HG03280 (cell line): ENCODE data around the gene CUEDC2.

ENCODE experiments used
- ATAC-seq: cut with Tn5 transposase; IDR thresholded peaks from one replicate; pipeline ENCODE4 v1.9.1; 2021; ENCODE audit warnings: mild to moderate bottlenecking, moderate library complexity; ENCODE audit not compliant: unreplicated experiment

The CUEDC2 gene

DNA sequence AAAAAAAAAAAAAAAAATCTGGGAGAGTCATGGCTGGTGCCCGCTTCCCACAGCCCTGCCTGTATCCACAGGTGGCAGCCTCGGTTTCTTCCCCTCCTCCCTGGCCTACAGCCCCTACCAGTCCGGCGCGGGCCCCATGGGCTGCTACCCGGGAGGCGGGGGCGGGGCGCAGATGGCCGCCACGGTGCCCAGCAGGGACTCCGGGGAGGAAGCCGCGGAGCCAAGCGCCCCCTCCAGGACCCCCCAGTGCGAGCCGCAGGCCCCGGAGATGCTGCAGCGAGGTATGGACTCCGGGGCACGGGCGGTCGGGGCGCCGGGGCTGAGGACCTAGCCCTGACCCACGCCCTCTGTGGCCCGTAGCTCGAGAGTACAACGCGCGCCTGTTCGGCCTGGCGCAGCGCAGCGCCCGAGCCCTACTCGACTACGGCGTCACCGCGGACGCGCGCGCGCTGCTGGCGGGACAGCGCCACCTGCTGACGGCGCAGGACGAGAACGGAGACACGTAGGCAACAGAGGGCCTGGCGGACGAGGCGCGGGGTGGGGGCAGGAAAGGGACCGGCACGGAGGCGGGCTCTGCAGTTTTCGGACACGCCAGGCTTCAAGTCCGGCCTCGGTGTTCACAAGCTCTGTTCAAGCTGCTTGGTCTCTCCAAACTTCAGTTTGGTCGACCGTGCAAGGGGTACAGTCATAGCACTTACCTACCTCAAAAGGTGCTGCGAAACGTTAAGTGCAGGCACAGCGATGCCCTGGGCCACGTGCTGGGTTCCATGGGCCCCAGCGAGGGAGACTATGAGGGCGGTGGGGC lies 33.0 kb downstream of the CUEDC2 start:
- ATAC-seq, result peak; percentile 43

DNA sequence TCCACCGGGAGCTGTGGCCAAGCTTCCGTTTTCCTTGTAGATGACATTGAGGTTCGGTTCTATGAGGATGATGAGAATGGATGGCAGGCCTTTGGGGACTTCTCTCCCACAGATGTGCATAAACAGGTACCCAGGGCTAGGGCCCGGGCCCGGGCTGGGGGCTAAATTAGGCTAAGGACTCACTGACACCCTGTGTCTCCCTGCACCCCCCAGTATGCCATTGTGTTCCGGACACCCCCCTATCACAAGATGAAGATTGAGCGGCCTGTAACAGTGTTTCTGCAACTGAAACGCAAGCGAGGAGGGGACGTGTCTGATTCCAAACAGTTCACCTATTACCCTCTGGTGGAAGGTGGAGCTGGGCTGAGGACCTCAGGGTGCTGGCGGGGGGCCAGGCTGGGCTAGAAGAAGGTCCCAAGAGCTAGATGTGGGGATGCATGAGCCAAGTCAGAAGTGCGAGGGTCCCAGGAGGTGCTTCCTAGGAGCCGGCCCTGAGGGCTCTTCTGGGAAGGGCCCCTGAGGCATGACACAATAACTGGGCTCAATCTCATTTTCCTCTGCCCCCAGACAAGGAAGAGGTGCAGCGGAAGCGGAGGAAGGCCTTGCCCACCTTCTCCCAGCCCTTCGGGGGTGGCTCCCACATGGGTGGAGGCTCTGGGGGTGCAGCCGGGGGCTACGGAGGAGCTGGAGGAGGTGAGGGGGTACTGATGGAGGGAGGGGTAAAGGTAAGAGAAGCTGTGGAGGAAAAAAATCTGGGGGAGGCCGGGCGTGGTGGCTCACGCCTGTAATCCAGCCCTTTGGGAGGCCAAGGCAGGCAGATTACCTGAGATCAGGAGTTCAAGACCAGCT lies 34.0 kb downstream of the CUEDC2 start:
- no peak for ATAC-seq

DNA sequence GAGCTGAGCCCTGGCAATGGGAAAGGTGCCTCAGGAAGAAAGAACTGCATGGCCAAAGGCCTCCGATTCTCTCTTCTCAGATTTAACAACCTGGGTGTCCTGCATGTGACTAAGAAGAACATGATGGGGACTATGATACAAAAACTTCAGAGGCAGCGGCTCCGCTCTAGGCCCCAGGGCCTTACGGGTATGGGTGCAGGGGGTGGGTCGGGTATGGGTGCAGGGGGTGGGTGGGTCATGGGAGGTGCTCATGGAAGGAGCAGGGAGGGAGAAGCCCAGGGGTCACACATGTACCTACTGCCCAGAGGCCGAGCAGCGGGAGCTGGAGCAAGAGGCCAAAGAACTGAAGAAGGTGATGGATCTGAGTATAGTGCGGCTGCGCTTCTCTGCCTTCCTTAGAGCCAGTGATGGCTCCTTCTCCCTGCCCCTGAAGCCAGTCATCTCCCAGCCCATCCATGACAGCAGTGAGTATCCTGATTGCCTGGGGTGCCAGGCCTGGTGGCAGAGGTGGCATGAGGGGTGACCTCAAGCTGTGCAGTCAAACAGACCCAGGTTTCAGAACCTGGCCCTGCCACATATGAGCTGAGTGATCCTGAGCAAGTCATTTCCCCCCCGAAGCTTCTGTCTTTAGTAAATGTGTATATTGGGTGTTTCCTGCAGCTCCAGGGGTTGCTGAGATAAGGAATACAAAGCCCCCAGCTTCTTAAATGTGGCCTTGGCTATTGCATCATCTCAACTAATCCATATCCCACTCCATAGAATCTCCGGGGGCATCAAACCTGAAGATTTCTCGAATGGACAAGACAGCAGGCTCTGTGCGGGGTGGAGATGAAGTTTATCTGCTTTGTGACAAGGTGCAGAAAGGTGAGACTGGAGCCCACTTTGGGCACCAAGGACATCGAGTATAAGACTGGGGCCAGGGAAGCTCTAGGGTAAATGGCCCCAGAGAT lies 34.9 kb downstream of the CUEDC2 start:
- ATAC-seq, result no peak

DNA sequence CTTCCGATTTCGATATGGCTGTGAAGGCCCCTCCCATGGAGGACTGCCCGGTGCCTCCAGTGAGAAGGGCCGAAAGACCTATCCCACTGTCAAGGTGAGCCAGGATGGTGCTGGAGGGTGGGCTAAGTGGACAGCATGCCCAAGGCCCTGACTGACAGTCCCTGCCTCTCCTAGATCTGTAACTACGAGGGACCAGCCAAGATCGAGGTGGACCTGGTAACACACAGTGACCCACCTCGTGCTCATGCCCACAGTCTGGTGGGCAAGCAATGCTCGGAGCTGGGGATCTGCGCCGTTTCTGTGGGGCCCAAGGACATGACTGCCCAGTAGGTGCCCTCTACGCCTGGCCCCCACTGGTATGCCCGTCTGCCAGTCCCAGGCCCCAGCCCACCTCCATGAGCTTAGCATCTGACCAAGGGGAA lies 35.6 kb downstream of the CUEDC2 start:
- no peak for ATAC-seq

DNA sequence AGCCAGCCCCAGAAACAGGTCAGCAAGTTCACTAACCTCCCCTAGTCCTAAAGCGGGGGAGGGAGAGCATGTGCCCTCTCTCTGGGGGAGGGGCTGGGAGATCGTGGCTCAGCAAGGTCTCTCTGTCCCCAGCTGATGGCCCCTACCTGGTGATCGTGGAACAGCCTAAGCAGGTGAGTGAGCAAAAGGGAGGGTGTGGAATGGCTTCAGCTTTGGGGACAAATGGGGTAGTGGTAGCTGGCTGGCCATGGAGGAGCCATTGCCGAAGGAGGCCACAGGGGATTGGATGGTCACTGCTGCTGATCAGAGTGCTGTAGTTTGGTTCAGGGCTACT lies 36.1 kb downstream of the CUEDC2 start:
- no peak for ATAC-seq

DNA sequence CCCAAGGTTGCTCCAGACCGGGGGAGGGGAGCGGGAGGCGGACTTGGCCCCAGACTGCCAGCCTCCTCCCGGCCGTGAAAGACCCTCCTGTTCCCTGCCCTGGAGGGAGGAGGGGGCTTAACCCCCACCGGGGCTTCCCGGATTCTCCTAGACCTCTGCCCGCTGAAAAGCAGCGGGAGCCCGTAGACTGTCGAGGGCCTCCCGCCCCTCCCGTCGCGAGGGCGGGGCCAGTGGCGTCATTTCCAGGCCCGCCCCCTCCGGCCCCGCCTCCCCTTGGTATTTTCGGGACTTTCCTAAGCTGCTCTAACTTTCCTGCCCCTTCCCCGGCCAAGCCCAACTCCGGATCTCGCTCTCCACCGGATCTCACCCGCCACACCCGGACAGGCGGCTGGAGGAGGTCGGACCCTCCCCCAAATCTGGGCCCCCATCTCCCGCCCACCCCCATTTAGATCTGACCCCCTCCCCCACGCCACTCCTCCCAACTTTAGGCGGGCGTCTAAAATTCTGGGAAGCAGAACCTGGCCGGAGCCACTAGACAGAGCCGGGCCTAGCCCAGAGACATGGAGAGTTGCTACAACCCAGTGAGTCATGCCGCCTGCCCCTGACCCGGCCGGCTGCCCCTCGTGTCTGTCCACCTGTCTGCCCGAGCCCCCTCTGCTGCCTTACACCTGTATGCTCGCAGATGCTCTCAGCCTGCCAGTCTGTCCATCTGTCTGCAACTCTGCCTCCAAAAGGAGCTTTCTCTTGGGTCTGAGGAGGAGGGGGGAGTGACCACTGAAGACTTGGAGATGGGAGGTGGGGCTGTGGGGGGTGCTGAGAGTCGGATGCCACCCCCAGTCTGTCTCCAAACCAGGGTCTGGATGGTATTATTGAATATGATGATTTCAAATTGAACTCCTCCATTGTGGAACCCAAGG lies 36.7 kb downstream of the CUEDC2 start, which contains the start of gene NFKB2:
TSS of gene NFKB2 (plus strand) at position 306 of the 917 bp plus-strand sequence. CDS start at position 561, 255 bp downstream.
- ATAC-seq, result peak; percentile 25

DNA sequence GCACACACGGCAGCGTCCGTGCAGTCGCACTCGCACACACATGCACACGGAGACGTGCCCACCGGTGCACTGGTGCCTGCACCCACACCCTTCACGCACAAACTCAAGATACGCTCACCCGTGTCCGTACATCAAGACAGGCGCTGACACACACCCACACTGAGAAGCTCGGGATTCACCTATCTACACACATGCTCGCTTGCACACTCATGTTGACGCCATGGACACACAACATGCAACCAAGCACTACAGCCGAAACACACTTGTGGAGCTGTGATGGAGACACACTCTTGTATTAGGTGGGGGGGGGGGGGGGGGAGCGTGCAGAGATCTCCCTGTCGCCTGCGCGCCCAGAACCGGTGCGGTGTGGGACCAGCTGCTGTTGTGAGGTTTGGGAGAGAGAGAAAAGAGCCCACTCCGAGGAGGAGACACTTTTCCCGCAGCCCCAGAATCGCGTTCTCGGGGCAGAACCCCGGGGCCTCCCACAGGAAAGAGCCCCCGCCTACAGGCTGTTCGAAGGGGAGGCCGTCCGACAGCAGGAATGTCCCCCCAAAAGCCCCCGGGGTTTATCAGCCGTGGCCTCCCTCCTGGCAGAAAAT lies 37.5 kb downstream of the CUEDC2 start:
- ATAC-seq, result peak; percentile 0

DNA sequence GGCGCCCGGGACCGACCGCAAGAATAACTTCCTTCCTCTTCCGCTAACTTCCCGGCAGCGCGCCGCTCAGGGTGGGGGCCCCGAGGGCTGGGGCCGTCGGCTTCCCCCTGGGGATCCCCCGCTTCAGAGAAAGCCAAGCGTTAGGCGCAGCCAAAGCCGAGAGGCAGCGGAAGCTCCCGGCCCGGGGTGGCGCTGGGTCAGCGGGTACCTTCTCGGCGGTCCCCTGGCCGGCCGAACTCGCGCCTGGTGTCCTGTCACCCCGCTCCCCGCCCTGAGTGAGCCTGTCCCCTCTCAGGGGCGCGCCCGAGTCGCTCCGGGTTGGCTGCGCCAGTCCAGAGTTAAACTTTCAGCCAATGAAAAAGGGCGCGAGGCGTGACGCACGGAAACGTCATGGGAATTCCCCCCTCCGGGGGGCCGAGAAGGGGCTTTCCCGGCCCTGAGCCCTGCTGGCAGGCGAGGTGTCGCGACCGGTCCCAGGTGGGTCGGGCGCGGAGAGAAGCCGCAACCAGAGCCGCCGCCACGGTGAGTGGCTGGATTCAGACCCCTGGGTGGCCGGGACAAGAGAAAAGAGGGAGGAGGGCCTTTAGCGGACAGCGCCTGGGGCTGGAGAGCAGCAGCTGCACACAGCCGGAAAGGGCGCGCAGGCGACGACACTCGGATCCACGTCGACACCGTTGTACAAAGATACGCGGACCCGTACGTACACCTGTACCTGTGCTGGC lies 38.1 kb downstream of the CUEDC2 start:
- peak; percentile 79 for ATAC-seq

DNA sequence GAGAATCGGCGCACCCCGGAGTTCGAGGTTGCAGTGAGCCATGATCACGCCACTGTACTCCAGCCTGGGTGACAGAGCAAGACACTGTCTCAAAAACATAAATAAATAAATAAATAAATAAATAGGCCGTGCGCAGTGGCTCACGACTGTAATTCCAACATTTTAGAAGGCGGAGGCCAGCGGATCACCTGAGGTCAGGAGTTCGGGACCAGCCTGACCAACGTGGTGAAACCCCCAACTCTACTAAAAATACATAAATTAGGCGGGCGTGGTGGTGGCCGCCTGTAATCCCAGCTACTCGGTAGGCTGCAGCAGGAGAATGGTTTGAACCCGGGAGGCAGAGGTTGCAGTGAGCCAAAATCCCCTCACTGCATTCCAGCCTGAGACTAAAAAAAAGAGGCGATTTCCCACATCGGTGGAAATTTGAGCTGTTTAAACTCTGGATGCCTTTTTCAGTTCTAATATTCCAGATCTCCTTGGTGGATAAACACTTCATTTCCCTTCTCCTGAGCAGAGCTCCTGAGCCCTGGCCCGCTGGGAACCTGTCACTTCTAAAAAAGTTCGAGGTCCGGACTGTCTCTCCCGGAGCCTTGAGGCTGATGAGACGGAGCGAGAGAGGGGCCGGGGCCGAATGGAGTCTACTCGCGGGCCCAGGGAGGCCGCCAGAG lies 38.8 kb downstream of the CUEDC2 start:
- ATAC-seq, result no peak

DNA sequence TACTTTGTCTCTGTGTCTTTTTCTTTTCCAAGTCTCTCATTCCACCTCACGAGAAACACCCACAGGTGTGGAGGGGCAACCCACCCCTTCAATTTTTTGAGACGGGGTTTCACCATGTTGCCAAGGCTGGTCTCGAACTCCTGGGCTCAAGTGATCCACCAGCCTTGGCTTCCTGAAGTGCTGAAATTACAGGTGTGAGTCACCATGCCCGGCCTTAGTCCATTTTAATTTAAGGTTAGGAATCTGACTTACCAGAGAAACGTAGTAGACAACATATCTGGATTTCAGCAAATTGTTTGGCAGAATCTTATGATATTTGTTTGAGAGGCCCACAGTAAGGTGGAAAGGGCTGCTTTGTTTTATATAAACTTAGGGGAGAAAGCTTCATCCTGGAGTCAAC lies 40.1 kb downstream of the CUEDC2 start:
- no peak for ATAC-seq

DNA sequence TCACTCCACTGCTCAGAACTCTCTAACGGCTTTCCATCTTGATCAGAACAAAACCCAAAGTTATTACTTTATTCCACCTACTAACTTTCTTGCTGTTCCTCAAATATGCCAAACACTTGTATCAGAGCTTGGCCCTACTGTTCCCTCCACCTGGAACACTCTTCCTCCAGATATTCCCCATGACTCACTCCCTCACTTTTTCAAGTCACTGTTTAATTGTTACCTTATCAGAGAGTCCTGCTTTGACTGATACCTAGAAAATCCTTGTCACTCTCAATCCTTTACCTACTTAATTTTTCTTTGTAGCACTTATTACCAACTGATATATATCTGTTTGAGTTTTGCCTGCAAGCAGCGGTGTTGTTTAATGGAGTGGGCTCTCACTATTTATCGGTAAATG lies 42.5 kb downstream of the CUEDC2 start:
- no peak for ATAC-seq

DNA sequence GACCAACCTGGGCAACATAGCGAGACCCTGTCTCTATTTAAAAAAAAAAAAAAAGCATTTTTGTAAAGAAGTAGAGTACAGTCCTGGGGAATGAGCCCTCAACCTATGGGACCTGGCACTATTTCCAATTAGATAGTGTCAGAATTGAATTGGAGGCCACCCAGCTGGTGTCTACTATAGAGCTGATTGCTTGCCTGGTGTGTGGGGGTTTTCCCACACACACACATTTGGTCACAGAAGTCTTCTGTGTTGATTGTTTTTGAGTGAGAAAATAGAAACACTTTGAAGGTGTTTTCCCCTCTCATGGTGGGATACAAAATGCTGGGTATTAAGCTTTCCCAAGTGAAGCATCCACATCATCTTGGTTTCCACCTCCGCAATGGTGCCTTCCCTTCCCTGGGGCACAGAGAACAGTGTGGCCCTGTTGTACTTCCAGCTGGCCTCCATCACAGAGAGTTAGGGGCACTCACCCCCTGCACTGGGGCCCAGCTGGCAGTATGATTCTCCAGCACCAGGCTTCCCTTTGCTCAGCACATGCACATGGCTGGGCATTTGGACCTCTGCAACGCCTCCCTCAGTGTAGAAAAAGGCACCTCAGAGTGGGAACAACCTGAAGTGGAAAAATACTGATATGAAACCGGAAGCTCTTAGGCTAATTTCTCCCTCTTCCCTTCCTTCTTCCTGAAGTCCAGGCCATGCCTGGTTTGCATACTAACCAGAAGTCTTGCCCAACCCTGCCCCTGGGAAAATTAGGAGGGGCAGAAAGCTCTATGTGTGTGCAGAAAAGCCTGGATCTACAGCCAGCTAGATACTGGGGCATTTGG lies 47.6 kb downstream of the CUEDC2 start:
- ATAC-seq, result no peak

DNA sequence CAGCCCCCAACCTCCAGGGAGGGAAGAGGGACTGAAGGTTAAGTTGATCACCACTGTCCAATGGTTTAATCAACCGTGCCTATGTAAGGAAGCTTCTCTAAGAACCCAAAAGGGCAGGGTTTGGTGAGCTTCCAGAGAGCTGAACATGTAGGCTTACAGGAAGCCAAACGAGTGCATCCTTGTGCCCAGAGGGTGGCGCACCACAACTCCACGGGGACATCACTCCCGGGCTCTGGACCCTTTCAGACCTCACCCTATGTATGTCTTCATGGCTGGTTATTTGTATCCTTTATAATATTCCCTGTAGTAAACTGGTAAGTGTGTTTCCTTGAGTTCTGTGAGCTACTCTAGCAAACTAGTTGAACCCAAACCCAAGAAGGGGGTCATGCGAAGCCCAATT lies 48.3 kb downstream of the CUEDC2 start:
- no peak for ATAC-seq

DNA sequence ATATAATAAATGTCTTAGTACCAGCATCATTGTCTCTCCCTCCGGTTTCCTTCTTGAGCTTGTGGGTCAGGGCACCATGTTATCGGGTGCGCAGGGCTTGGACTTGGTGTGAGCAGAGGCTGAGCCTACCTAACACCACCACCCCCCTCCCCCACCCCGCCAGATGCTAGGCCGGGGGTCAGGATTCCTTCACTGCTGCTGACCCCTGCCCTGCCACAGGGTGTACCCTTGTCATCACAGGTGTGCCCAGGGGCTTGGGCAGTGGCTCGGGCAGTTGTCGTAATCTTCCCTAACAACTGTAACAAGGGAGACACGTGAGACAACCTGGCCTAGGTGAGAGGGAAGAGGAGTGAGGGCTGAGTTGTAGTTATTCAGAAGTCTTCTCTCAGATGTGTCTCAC lies 49.5 kb downstream of the CUEDC2 start:
- ATAC-seq, result no peak

DNA sequence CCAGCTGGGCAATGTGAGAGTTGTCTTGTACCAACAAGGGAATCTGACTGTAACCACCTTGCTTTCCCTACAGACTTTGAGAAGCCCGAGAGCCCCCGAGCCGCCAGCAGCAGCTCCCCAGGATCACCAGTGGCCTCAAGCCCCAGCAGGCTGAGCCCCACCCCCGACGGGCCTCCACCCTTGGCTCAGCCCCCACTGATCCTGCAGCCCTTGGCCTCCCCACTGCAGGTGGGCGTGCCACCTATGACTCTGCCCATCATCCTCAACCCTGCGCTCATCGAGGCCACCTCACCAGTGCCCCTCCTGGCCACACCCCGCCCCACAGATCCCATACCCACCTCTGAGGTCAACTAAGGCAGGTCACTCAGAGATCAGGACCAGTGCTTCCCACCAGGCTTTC lies 50.4 kb downstream of the CUEDC2 start:
- ATAC-seq, result no peak

DNA sequence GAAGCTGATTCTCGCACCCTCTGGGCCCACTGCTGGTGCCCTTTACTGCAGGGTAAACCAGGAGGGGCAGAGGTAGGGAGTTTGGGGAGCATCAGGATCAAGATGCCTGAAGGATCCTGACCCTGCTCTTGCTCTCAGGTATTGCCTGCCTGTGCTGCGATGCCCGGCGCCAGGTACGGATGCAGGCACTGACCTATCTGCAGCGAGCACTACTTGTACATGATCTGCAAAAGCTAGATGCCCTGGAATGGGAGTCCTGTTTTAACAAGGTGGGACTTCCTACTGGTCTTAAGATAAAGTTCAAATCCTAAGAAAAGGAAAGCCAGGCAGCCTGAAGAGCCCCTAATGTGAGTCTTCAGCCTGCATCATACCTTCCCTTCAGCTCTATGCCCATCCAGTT lies 53.0 kb downstream of the CUEDC2 start:
- ATAC-seq, result no peak

DNA sequence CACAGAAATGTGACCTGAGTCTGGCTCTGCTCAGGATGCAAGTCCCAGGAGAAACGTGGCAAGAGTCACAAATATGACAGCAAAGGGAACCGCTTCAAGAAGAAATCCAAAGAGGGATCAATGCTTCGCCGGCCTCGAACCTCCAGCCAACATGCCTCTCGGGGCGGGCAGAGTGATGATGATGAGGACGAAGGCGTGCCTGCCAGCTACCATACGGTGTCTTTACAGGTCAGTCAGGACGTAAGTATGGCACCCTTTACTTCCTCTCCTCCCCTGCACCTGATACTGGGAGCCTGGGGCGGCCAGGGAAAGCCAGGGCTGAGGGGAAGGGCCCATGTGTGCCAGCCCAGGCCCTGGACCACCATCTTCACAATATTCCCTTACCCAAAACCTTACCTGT lies 55.5 kb downstream of the CUEDC2 start:
- ATAC-seq, result no peak

DNA sequence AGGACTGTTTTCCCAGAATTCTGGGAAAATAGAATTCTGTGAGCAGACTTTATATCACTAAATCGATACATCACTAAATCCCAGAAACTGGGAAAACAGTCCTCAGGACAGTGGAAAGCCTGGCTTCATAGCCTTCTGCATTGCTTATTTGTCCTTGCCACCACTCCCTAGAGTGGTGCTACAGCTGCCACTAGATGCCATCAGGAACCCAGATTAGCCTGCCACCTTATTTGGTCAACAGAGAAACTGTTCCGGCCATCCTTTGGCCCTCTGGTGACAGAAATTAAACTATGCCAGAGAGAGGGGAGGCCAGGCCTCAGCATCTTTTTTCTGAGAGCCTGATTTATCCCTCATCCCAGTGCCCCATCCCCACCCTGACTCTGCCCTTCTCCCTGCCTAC lies 56.5 kb downstream of the CUEDC2 start:
- no peak for ATAC-seq
